ENCODE data around the gene TLR1.

- TF ChIP-seq CTCF (IDR thresholded peaks at IDR 0.05) (no peak), EZH2 (IDR thresholded peaks at IDR 0.05; ENCODE audit: borderline replicate concordance, insufficient read depth, low read depth, low read length, poor library complexity, severe bottlenecking) (no peak)
Measured at GRCh38 chr4:38764277-38764676, 40.3 kb downstream of the TLR1 start.

Data from B cell (primary cell).